Activated CD4-positive, alpha-beta memory T cell treated with anti-CD3 and anti-CD28 coated beads, Interleukin-2, amount 10 ng/mL, durations not matched to agents 7 days and 5 days (primary cell): Measurements from ENCODE around the gene PIGL. TPM values are rescaled to one million over a fixed set of nuclear protein-coding genes. Genes with fewer than 3 reads are reported as not detected.

Source experiments
- CTCF ChIA-PET: fragments of 350-600 bp; sonication (Branson Sonifier 250); formaldehyde crosslinking; loops from one replicate; lab custom pipeline; 2021; ENCODE audit warnings: antibody characterized with exemption, inconsistent platforms; lab: Charles Lee
- POLR2A ChIA-PET: fragments of 350-600 bp; sonication (Branson Sonifier 250); formaldehyde crosslinking; loops from one replicate; lab custom pipeline; 2021; ENCODE audit warnings: antibody characterized with exemption; lab: Charles Lee
- DNase-seq: peaks from one replicate; pipeline ENCODE4 v3.0.0-alpha.2; 2020
- H3K27ac Mint-ChIP-seq: one replicate; pipeline ENCODE4 v1.8.0; 2021; ENCODE audit warnings: mild to moderate bottlenecking, mixed read lengths
- H3K27me3 Mint-ChIP-seq: one replicate; pipeline ENCODE4 v1.8.0; 2021; ENCODE audit warnings: mixed read lengths
- H3K36me3 Mint-ChIP-seq: one replicate; pipeline ENCODE4 v1.8.0; 2021; ENCODE audit warnings: low read depth, mixed read lengths
- H3K4me1 Mint-ChIP-seq: one replicate; pipeline ENCODE4 v1.8.0; 2021; ENCODE audit warnings: mixed read lengths
- H3K4me3 Mint-ChIP-seq: one replicate; pipeline ENCODE4 v1.8.0; 2021; ENCODE audit warnings: mild to moderate bottlenecking, mixed read lengths
- H3K9me3 Mint-ChIP-seq: one replicate; pipeline ENCODE4 v1.8.0; 2021; ENCODE audit warnings: mixed read lengths
- total RNA-seq, 2 experiments: library from RNA; stranded (reverse); gene quantifications; one replicate each; pipeline ENCODE4 v1.2.3, GENCODE V29; 2021

Gene PIGL
- total RNA-seq, 2 experiments from 2014 or later: 30.5 to 35.2 TPM

GRCh38 chr17:16352667-16353316, 135.8 kb downstream of the PIGL start:
- H3K9me3 Mint-ChIP-seq: no peaks in the 10 kb centered on the region
- H3K4me3 Mint-ChIP-seq: peak overlapping the region; percentile 82
- ChIA-PET CTCF (interaction anchor here (0.8 to 3.7 kb wide), 9 partner anchors 12 to 202 kb away, joined by 3 to 55 read pairs (median 4); partner anchors contain the start of gene TRPV2), POLR2A (interaction anchor here (0.8 to 3.0 kb wide), 9 partner anchors 9 to 183 kb away, joined by 3 to 21 read pairs (median 6); partner anchors contain the start of genes NCOR1, TRPV2 and UBB)
- peaks cover 13% of the 10 kb centered on the region for H3K36me3 Mint-ChIP-seq
- no peak overlapping the region for H3K27ac Mint-ChIP-seq
- H3K4me1 Mint-ChIP-seq: peaks cover 19% of the 10 kb centered on the region
- peaks cover 23% of the 10 kb centered on the region for H3K27me3 Mint-ChIP-seq
- no peak for DNase-seq

DNA sequence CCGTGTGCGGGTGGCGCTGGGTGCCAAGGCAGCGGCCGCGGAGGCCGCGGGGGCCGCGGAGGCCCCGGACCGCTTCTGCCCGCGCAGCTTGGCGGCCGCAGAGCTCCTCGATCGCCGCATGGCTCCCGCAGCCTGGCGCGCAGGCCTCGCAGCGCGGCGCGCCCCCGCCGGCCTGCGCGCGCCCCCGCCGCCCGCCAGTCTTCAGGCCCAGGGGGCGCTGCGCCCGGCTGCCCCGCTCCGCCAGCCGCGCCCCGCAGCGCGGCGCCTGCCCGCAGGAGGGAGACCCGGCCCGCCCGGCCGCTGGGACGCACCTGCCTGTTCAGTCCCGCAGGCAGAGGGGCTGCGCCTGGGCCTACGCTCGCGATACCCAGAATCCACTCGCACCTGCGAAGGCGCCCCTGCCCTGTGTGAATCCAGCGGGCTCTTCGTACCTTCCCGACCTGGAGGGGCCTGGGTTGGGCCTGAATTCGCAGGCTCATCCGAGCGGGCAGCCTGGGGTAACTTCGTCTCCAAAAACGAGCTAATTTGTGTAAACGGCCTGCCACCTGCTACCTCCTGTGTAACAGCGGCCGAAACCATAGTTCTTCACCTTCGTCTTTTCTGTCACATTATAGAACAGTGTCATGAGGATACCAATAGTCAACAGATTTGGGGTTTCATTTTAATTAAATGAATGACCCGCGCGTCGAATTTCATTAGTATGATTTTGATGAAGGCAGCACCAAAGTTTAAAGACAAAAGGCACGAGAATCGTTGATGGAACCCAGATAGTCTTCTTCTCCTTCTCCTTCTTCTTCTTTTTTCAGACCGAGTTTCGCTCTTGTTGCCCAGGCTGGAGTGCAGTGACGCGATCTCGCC, 136.5 kb downstream of the PIGL start, which contains the start of gene CENPV:
Gene CENPV (minus strand): TSS at position 153 of the 858 bp plus-strand sequence. CDS start 33 bp downstream, at position 120.
- POLR2A ChIA-PET: interaction anchor here (0.9 to 3.0 kb wide), 8 partner anchors 10 to 182 kb away, joined by 4 to 21 read pairs (median 6); partner anchors contain the start of genes NCOR1, TRPV2 and UBB
- Mint-ChIP-seq H3K4me1 (peaks cover 19% of the 10 kb centered on the region), H3K27me3 (peaks cover 28% of the 10 kb centered on the region), H3K27ac (no peak within 1 kb of the TSS), H3K9me3 (no peaks in the 10 kb centered on the region), H3K36me3 (peaks cover 13% of the 10 kb centered on the region), H3K4me3 (peak within 1 kb of the TSS; percentile 82)
- CTCF ChIA-PET: interaction anchor here (0.8 to 3.7 kb wide), 9 partner anchors 11 to 203 kb away, joined by 3 to 55 read pairs (median 3); partner anchors contain the start of gene TRPV2
- peak; percentile 50 for DNase-seq

DNA sequence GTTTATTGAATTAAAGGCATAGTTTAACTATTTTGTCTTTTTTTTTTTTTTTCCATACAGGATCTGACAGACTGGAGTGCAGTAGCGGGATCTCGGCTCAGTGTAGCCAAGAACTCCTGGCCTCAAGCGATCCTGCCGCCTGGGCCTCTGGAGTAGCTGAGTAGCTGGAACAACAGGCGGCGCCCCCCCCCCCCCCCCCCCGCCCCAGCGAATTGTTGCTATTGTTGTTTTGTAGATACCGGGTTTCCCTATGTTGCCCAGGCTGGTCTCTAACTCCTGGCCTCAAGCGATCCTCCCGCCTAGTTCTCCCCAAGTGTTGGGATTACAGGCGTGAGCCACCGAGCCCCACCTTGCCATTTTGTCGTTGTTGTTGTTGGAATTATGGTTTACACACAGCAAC, 137.6 kb downstream of the PIGL start:
- ChIA-PET POLR2A (no interaction called here), CTCF (interaction anchor here (1.3 to 2.9 kb wide), 2 partner anchors 9 to 167 kb away, joined by 8 to 11 read pairs; no protein-coding TSS in a partner anchor)
- Mint-ChIP-seq H3K4me3 (peak overlapping the region; percentile 21), H3K27me3 (peaks cover 28% of the 10 kb centered on the region), H3K27ac (no peak overlapping the region), H3K36me3 (peaks cover 7% of the 10 kb centered on the region), H3K4me1 (peaks cover 19% of the 10 kb centered on the region), H3K9me3 (no peaks in the 10 kb centered on the region)
- no peak for DNase-seq

DNA sequence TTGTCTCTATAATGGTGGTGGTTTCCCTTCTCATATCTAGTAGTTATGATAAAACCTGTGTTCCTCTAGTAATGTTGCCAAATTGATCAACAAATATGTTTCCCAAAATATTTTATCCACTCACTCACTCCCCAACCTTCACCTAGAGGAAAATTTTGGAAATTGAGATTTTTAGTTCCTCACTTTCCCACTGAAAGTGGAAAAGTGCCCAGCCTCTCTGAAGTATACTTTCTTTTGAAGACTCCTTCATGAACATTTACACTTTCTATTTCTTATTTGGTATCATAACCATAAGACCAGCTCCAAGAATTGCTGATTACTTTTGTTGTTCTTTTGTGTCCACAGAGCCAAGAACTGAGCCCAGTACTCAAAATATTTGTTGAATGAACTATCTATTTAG, 141.4 kb downstream of the PIGL start:
- POLR2A ChIA-PET: no interaction called here
- Mint-ChIP-seq H3K27me3 (peaks cover 22% of the 10 kb centered on the region), H3K9me3 (no peaks in the 10 kb centered on the region), H3K4me3 (no peak overlapping the region), H3K27ac (no peak overlapping the region), H3K36me3 (no peaks in the 10 kb centered on the region), H3K4me1 (peaks cover 12% of the 10 kb centered on the region)
- CTCF ChIA-PET: interaction anchor here (0.7 kb wide), 2 partner anchors 52 to 357 kb away, joined by 3 to 4 read pairs; no protein-coding TSS in a partner anchor
- no peak for DNase-seq

- Mint-ChIP-seq H3K27ac (no peak overlapping the region), H3K36me3 (no peaks in the 10 kb centered on the region), H3K4me1 (peaks cover 7% of the 10 kb centered on the region), H3K27me3 (peaks cover 13% of the 10 kb centered on the region), H3K9me3 (no peaks in the 10 kb centered on the region), H3K4me3 (no peak overlapping the region)
- ChIA-PET POLR2A (no interaction called here), CTCF (interaction anchor here (2.6 to 6.1 kb wide), 2 partner anchors 79 to 160 kb away, joined by 11 to 63 read pairs; no protein-coding TSS in a partner anchor)
- no peak for DNase-seq
Observed at GRCh38 chr17:16361874-16362273, 144.9 kb downstream of the PIGL start.

- POLR2A ChIA-PET: interaction anchor here (0.7 to 3.8 kb wide), 5 partner anchors 11 to 78 kb away, joined by 3 to 19 read pairs (median 6); partner anchors contain the start of genes CENPV, TRPV2 and UBB
- H3K4me3 Mint-ChIP-seq: no peak overlapping the region
- peaks cover 5% of the 10 kb centered on the region for H3K27me3 Mint-ChIP-seq
- H3K36me3 Mint-ChIP-seq: no peaks in the 10 kb centered on the region
- peaks cover 7% of the 10 kb centered on the region for H3K4me1 Mint-ChIP-seq
- no peak overlapping the region for H3K27ac Mint-ChIP-seq
- DNase-seq: peak; percentile 79
- CTCF ChIA-PET: interaction anchor here (0.5 to 6.1 kb wide), 40 partner anchors 9 to 226 kb away, joined by 3 to 64 read pairs (median 5); partner anchors contain the start of genes CENPV, TRPV2 and UBB
- no peaks in the 10 kb centered on the region for H3K9me3 Mint-ChIP-seq
Observed at GRCh38 chr17:16363749-16364536, 146.9 kb downstream of the PIGL start.

DNA sequence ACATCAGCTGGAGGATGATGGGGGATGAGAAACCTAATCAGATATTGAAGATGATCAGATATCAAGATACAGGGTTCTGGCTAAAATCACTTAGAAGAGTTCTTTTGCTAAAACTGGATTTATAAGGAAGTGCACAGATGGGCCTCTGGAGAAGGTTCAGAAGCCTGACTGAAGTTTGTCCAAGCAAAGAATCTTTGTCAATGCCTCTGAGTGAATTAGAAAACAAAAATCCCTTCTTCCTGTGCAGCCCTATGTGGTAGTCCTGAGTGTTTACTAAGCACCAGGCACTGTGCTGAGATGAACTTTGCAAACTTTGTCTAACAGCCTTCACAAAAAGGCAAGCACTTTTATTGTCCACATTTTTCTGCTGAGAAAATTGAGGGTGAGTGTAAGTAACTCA, 147.6 kb downstream of the PIGL start:
- Mint-ChIP-seq H3K9me3 (no peaks in the 10 kb centered on the region), H3K4me1 (peaks cover 7% of the 10 kb centered on the region), H3K27me3 (peaks cover 5% of the 10 kb centered on the region), H3K27ac (no peak overlapping the region), H3K4me3 (no peak overlapping the region), H3K36me3 (no peaks in the 10 kb centered on the region)
- no peak for DNase-seq
- POLR2A ChIA-PET: interaction anchor here (1.0 to 3.8 kb wide), 5 partner anchors 12 to 79 kb away, joined by 3 to 19 read pairs (median 6); partner anchors contain the start of genes CENPV, TRPV2 and UBB
- CTCF ChIA-PET: interaction anchor here (0.5 to 6.1 kb wide), 19 partner anchors 9 to 366 kb away, joined by 3 to 64 read pairs (median 9); partner anchors contain the start of genes CENPV, TRPV2 and UBB

GRCh38 chr17:16371742-16372141, 154.7 kb downstream of the PIGL start:
- ChIA-PET CTCF (no interaction called here), POLR2A (no interaction called here)
- no peaks in the 10 kb centered on the region for H3K4me1 Mint-ChIP-seq
- DNase-seq: no peak
- H3K27ac Mint-ChIP-seq: no peak overlapping the region
- H3K27me3 Mint-ChIP-seq: no peaks in the 10 kb centered on the region
- H3K36me3 Mint-ChIP-seq: no peaks in the 10 kb centered on the region
- no peaks in the 10 kb centered on the region for H3K9me3 Mint-ChIP-seq
- H3K4me3 Mint-ChIP-seq: no peak overlapping the region

GRCh38 chr17:16374146-16374938, 157.3 kb downstream of the PIGL start:
- no peak for DNase-seq
- peaks cover 2% of the 10 kb centered on the region for H3K27me3 Mint-ChIP-seq
- H3K4me3 Mint-ChIP-seq: no peak overlapping the region
- H3K9me3 Mint-ChIP-seq: no peaks in the 10 kb centered on the region
- CTCF ChIA-PET: interaction anchor here (0.6 to 4.9 kb wide), 3 partner anchors 10 to 15 kb away, joined by 3 to 25 read pairs (median 3); no protein-coding TSS in a partner anchor
- POLR2A ChIA-PET: interaction anchor here (0.9 kb wide), 1 partner anchor 11 kb away, joined by 3 read pairs; no protein-coding TSS in a partner anchor
- no peaks in the 10 kb centered on the region for H3K4me1 Mint-ChIP-seq
- H3K27ac Mint-ChIP-seq: no peak overlapping the region
- no peaks in the 10 kb centered on the region for H3K36me3 Mint-ChIP-seq
